HL-60 (cell line): ENCODE measurements around the gene DOCK10.

ENCODE experiments used
- CTCF ChIP-seq: IDR thresholded peaks from one replicate; pipeline ENCODE4 v1.5.1; 2011; ENCODE audit warnings: low read length, control low read depth, inconsistent platforms; ENCODE audit not compliant: insufficient read depth
- GABPA ChIP-seq: IDR thresholded peaks from 2 replicates; pipeline ENCODE4 v1.6.1; 2012; ENCODE audit warnings: low read depth
- POLR2AphosphoS5 ChIP-seq: IDR thresholded peaks from 2 replicates; pipeline ENCODE4 v1.6.1; 2012; ENCODE audit warnings: low read depth
- SPI1 ChIP-seq: IDR thresholded peaks from 2 replicates; pipeline ENCODE4 v1.6.1; 2012; ENCODE audit warnings: low read depth, mild to moderate bottlenecking, borderline replicate concordance
- TF ChIP-seq, protein P1 (sequence below): IDR thresholded peaks from 2 replicates; pipeline ENCODE4 v1.6.1; 2012; ENCODE audit warnings: low read depth; ENCODE audit not compliant: insufficient replicate concordance

DNA sequence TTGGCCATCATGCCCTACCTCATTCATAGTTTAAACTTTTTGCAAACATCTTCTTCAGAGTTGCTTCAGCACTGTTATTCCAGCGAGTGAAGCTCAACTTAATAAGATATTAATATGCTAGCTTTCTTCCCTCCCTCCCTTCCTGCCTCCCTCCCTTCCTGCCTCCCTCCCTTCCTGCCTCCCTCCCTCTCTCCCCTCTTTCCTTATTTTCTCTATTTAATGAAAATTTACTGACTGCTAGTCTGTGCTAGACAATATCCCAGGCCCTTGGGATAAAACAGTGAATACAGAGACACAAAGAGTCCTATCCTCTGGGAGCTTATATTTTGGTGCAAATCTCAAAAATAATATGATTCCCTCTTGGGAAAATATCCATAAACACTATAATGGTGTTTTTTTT lies 42.9 kb downstream of the DOCK10 start:
- TF ChIP-seq CTCF (no peak), POLR2AphosphoS5 (no peak), GABPA (no peak), SPI1 (no peak)
- TF ChIP-seq, protein P1, sequence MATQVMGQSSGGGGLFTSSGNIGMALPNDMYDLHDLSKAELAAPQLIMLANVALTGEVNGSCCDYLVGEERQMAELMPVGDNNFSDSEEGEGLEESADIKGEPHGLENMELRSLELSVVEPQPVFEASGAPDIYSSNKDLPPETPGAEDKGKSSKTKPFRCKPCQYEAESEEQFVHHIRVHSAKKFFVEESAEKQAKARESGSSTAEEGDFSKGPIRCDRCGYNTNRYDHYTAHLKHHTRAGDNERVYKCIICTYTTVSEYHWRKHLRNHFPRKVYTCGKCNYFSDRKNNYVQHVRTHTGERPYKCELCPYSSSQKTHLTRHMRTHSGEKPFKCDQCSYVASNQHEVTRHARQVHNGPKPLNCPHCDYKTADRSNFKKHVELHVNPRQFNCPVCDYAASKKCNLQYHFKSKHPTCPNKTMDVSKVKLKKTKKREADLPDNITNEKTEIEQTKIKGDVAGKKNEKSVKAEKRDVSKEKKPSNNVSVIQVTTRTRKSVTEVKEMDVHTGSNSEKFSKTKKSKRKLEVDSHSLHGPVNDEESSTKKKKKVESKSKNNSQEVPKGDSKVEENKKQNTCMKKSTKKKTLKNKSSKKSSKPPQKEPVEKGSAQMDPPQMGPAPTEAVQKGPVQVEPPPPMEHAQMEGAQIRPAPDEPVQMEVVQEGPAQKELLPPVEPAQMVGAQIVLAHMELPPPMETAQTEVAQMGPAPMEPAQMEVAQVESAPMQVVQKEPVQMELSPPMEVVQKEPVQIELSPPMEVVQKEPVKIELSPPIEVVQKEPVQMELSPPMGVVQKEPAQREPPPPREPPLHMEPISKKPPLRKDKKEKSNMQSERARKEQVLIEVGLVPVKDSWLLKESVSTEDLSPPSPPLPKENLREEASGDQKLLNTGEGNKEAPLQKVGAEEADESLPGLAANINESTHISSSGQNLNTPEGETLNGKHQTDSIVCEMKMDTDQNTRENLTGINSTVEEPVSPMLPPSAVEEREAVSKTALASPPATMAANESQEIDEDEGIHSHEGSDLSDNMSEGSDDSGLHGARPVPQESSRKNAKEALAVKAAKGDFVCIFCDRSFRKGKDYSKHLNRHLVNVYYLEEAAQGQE, result no peak
